Measurements from ENCODE around the gene SYNGR2.

The SYNGR2 gene

GRCh38 chr17:78214016-78214705 lies 45.8 kb downstream of the SYNGR2 start, which contains the start of gene BIRC5 (continued):
- TF ChIP-seq PRDM10 (tag by site-specific recombination; IDR thresholded peaks at IDR 0.05) (peak; percentile 79), ZNF629 (tag by site-specific recombination; IDR thresholded peaks at IDR 0.05) (peak; percentile 45; the same call in 1 of the 2 replicates), GFI1B (tag by site-specific recombination; IDR thresholded peaks at IDR 0.05) (0 out of 2 replicates have a peak, but pooled peaks have one; percentile 17), ZNF837 (tag by site-specific recombination; IDR thresholded peaks at IDR 0.05) (no peak), ZNF777 (tag by site-specific recombination; IDR thresholded peaks at IDR 0.05; ENCODE audit: borderline replicate concordance) (peak; percentile 85), SP3 (tag by site-specific recombination; IDR thresholded peaks at IDR 0.05) (peak; percentile 100), ZIC2 (tag by site-specific recombination; IDR thresholded peaks at IDR 0.05) (peak; percentile 74), ZNF350 (tag by site-specific recombination; IDR thresholded peaks at IDR 0.05) (no peak), YY2 (tag by site-specific recombination; IDR thresholded peaks at IDR 0.05) (peak; percentile 91), KLF17 (tag by site-specific recombination; IDR thresholded peaks at IDR 0.05) (peak; percentile 95), ZNF544 (tag by site-specific recombination; IDR thresholded peaks at IDR 0.05) (no peak), CTCF (tag by site-specific recombination; IDR thresholded peaks at IDR 0.05) (peak; percentile 63; the same call in 1 of the 2 replicates), ZNF747 (tag by site-specific recombination; IDR thresholded peaks at IDR 0.05) (no peak), ZNF555 (tag by site-specific recombination; conservative IDR thresholded peaks at IDR 0.05) (no peak), ZSCAN16 (tag by site-specific recombination; IDR thresholded peaks at IDR 0.05) (no peak), ZBTB10 (tag by site-specific recombination; IDR thresholded peaks at IDR 0.05) (peak; percentile 80; the same call in 1 of the 2 replicates), ZNF791 (tag by site-specific recombination; IDR thresholded peaks at IDR 0.05) (no peak), ZBTB48 (tag by site-specific recombination; IDR thresholded peaks at IDR 0.05) (peak; percentile 79), ZNF639 (tag by site-specific recombination; IDR thresholded peaks at IDR 0.05) (peak; percentile 80), GLI4 (tag by site-specific recombination; IDR thresholded peaks at IDR 0.05) (no peak), ZNF362 (tag by site-specific recombination; IDR thresholded peaks at IDR 0.05) (no peak), ZEB2 (tag by site-specific recombination; IDR thresholded peaks at IDR 0.05) (peak; percentile 53), ZNF610 (tag by site-specific recombination; IDR thresholded peaks at IDR 0.05; ENCODE audit: borderline replicate concordance) (0 out of 2 replicates have a peak, but pooled peaks have one; percentile 46), ZBTB1 (tag by site-specific recombination; IDR thresholded peaks at IDR 0.05) (no peak), ZNF585B (tag by site-specific recombination; IDR thresholded peaks at IDR 0.05) (no peak), ZNF174 (tag by site-specific recombination; IDR thresholded peaks at IDR 0.05) (no peak), ZNF18 (tag by site-specific recombination; IDR thresholded peaks at IDR 0.05) (0 out of 2 replicates have a peak, but pooled peaks have one; percentile 32)

Measured in HEK293 (cell line).